Common myeloid progenitor, CD34-positive (primary cell): Measurements from ENCODE around the gene ITM2C. TPM values are rescaled to one million over a fixed set of nuclear protein-coding genes. Genes with fewer than 3 reads are reported as not detected.

ENCODE experiments used
- CTCF ChIA-PET: fragments of 350-600 bp; sonication (Branson Sonifier 250); formaldehyde crosslinking; loops from one replicate; lab custom pipeline; 2021; ENCODE audit warnings: antibody characterized with exemption; lab: Charles Lee
- POLR2A ChIA-PET: fragments of 350-600 bp; sonication (Branson Sonifier 250); formaldehyde crosslinking; loops from one replicate; lab custom pipeline; 2021; ENCODE audit warnings: antibody characterized with exemption; lab: Charles Lee
- DNase-seq, 3 donors: peaks; one replicate each; pipeline versions ENCODE4 v3.0.0 to v3.0.0-alpha.2; 2013
- H3K27ac ChIP-seq, 2 experiments: 1 replicate in 1 of 2; 2 replicates in 1 of 2; pipeline ENCODE4 v1.7.0; 2013; ENCODE audit warnings: inconsistent platforms in 2 of 2, low read length in 2 of 2, mild to moderate bottlenecking in 2 of 2, low read depth in 1 of 2, moderate library complexity in 1 of 2; ENCODE audit not compliant: severe bottlenecking in 2 of 2, insufficient read depth in 1 of 2, poor library complexity in 1 of 2
- H3K27me3 ChIP-seq, 5 experiments: replicated peaks in 2 of 5; 1 replicate in 3 of 5; 2 replicates in 2 of 5; pipeline versions ENCODE4 v1.6.1 to v1.7.0; 2013; ENCODE audit warnings: low read length in 4 of 5, mild to moderate bottlenecking in 2 of 5, moderate library complexity in 2 of 5, inconsistent platforms in 1 of 5; ENCODE audit not compliant: insufficient read depth in 5 of 5, control insufficient read depth in 4 of 5
- H3K36me3 ChIP-seq, 4 experiments: 1 replicate in 2 of 4; 2 replicates in 2 of 4; pipeline versions ENCODE4 v1.6.1 to v1.7.0; 2013; ENCODE audit warnings: low read length in 3 of 4, control low read depth in 1 of 4, mild to moderate bottlenecking in 1 of 4; ENCODE audit not compliant: control insufficient read depth in 4 of 4, insufficient read depth in 4 of 4
- H3K4me1 ChIP-seq, 4 experiments: 1 replicate in 3 of 4; 2 replicates in 1 of 4; pipeline versions ENCODE4 v1.6.1 to v1.7.1; 2013; ENCODE audit warnings: low read length in 3 of 4, mild to moderate bottlenecking in 3 of 4, control low read depth in 1 of 4, inconsistent platforms in 1 of 4, moderate library complexity in 1 of 4; ENCODE audit not compliant: control insufficient read depth in 4 of 4, insufficient read depth in 4 of 4; ENCODE audit errors: control extremely low read depth in 1 of 4
- H3K4me3 ChIP-seq, 7 experiments: 1 replicate in 4 of 7; 2 replicates in 3 of 7; pipeline versions ENCODE4 v1.5.1 to v1.7.0; 2013; ENCODE audit warnings: mild to moderate bottlenecking in 7 of 7, low read length in 6 of 7, moderate library complexity in 6 of 7, inconsistent platforms in 2 of 7, low read depth in 2 of 7, control low read depth in 1 of 7; ENCODE audit not compliant: insufficient read depth in 4 of 7, control insufficient read depth in 1 of 7; ENCODE audit errors: extremely low read depth in 1 of 7
- H3K9me3 ChIP-seq, 5 experiments: 1 replicate in 4 of 5; 2 replicates in 1 of 5; pipeline versions ENCODE4 v1.6.1 to v1.7.1; 2013; ENCODE audit warnings: low read length in 4 of 5, mild to moderate bottlenecking in 2 of 5, inconsistent platforms in 1 of 5, low read depth in 1 of 5, moderate library complexity in 1 of 5; ENCODE audit not compliant: control insufficient read depth in 4 of 5, insufficient read depth in 2 of 5; ENCODE audit errors: control extremely low read depth in 1 of 5
- WGBS: methylation state at CpG from one replicate; pipeline ENCODE4 v1.1.5; 2013; ENCODE audit not compliant: insufficient coverage; 5-methylcytosine and 5-hydroxymethylcytosine counted together
- polyA plus RNA-seq: library from polyadenylated mRNA; unstranded; fragments of 120-200 nt; gene quantifications from one replicate; pipeline ENCODE4 v1.2.1, GENCODE V29; 2013

Gene ITM2C
- 304 TPM for polyA plus RNA-seq

GRCh38 chr2:230864605-230865306 lies at the start of gene ITM2C:
Gene ITM2C, plus strand, starts transcription at chr2:230864942. Its CDS starts 84 bp downstream, at chr2:230865026.
- H3K9me3 ChIP-seq: no peaks in the 10 kb centered on the region
- peak; percentile 76 to 86 (median 84) for DNase-seq

GRCh38 chr2:230815088-230815487 lies 49.7 kb upstream of the ITM2C start:
- WGBS: 97% methylated on average over 3 of the region's 3 CpGs
- POLR2A ChIA-PET: no interaction called here

More at GRCh38 chr2:230864605-230865306, at the start of gene ITM2C:
- peaks cover 5 to 55% (median 51%) of the 10 kb centered on the region in 4 experiments for H3K4me1 ChIP-seq
- H3K27me3 ChIP-seq: peaks cover 0 to 2% (median 0%) of the 10 kb centered on the region in 5 experiments
- ChIA-PET POLR2A (interaction anchor here (0.9 kb wide), 1 partner anchor 13 kb away, joined by 3 read pairs; no protein-coding TSS in a partner anchor), CTCF (interaction anchor here (1.0 to 5.2 kb wide), 7 partner anchors 9 to 201 kb away, joined by 3 to 50 read pairs (median 4); no protein-coding TSS in a partner anchor)
- H3K4me3 ChIP-seq: peak within 1 kb of the TSS; percentile 65 to 92 (median 80)
- WGBS: under 1% methylated on average over 62 of the region's 76 CpGs
- peak within 1 kb of the TSS in 1 of 2 experiments; percentile 79 for H3K27ac ChIP-seq
- H3K36me3 ChIP-seq: peaks cover 0 to 10% (median 2%) of the 10 kb centered on the region in 4 experiments

GRCh38 chr2:230816735-230817134 lies 48.0 kb upstream of the ITM2C start:
- no peak overlapping the region for H3K4me3 ChIP-seq
- no peak overlapping the region for H3K27ac ChIP-seq
- ChIA-PET CTCF (interaction anchor here (0.9 to 2.2 kb wide), 7 partner anchors 10 to 85 kb away, joined by 3 to 7 read pairs (median 4); no protein-coding TSS in a partner anchor), POLR2A (no interaction called here)
- H3K4me1 ChIP-seq: no peaks in the 10 kb centered on the region
- 88% methylated on average over 5 of the region's 7 CpGs for WGBS
- DNase-seq: no peak
- H3K9me3 ChIP-seq: no peaks in the 10 kb centered on the region
- H3K27me3 ChIP-seq: no peaks in the 10 kb centered on the region
- peaks cover 16 to 68% (median 46%) of the 10 kb centered on the region in 4 experiments for H3K36me3 ChIP-seq

More at GRCh38 chr2:230815088-230815487, 49.7 kb upstream of the ITM2C start:
- Histone ChIP-seq H3K4me3 (no peak overlapping the region), H3K4me1 (no peaks in the 10 kb centered on the region), H3K36me3 (peaks cover 20 to 77% (median 58%) of the 10 kb centered on the region in 4 experiments), H3K27ac (no peak overlapping the region), H3K9me3 (no peaks in the 10 kb centered on the region), H3K27me3 (no peaks in the 10 kb centered on the region)
- no peak for DNase-seq
- CTCF ChIA-PET: interaction anchor here (1.5 to 3.4 kb wide), 4 partner anchors 9 to 16 kb away, joined by 6 to 18 read pairs (median 7); no protein-coding TSS in a partner anchor

GRCh38 chr2:230819433-230819832 lies 45.3 kb upstream of the ITM2C start:
- ChIA-PET POLR2A (no interaction called here), CTCF (interaction anchor here (0.8 to 1.5 kb wide), 6 partner anchors 23 to 184 kb away, joined by 3 to 5 read pairs (median 3); no protein-coding TSS in a partner anchor)
- Histone ChIP-seq H3K27me3 (no peaks in the 10 kb centered on the region), H3K4me3 (no peak overlapping the region), H3K27ac (no peak overlapping the region), H3K9me3 (no peaks in the 10 kb centered on the region), H3K36me3 (peaks cover 10 to 46% (median 32%) of the 10 kb centered on the region in 4 experiments), H3K4me1 (peaks cover 0 to 4% (median 2%) of the 10 kb centered on the region in 4 experiments)
- no peak for DNase-seq
- no CpG with 5 or more reads among the region's 1 CpG for WGBS

GRCh38 chr2:230821261-230821990 lies 43.3 kb upstream of the ITM2C start:
- WGBS: 87% methylated on average over 18 of the region's 18 CpGs
- Histone ChIP-seq H3K27ac (no peak overlapping the region), H3K9me3 (no peaks in the 10 kb centered on the region), H3K27me3 (no peaks in the 10 kb centered on the region), H3K4me3 (no peak overlapping the region), H3K36me3 (peaks cover 10 to 32% (median 24%) of the 10 kb centered on the region in 4 experiments), H3K4me1 (peaks cover 0 to 5% (median 2%) of the 10 kb centered on the region in 4 experiments)
- POLR2A ChIA-PET: no interaction called here
- no peak for DNase-seq
- CTCF ChIA-PET: interaction anchor here (1.2 to 5.3 kb wide), 8 partner anchors 8 to 165 kb away, joined by 3 to 61 read pairs (median 14); no protein-coding TSS in a partner anchor

GRCh38 chr2:230821991-230822520 lies 42.7 kb upstream of the ITM2C start:
- Histone ChIP-seq H3K36me3 (peaks cover 9 to 26% (median 19%) of the 10 kb centered on the region in 4 experiments), H3K27ac (no peak overlapping the region), H3K9me3 (no peaks in the 10 kb centered on the region), H3K4me3 (no peak overlapping the region), H3K27me3 (peaks cover 0 to 3% (median 0%) of the 10 kb centered on the region in 5 experiments), H3K4me1 (peaks cover 0 to 5% (median 2%) of the 10 kb centered on the region in 4 experiments)
- ChIA-PET POLR2A (interaction anchor here (0.6 kb wide), 1 partner anchor 602 kb away, joined by 3 read pairs; the partner anchor contains the start of gene SP110), CTCF (interaction anchor here (0.8 to 5.3 kb wide), 11 partner anchors 8 to 164 kb away, joined by 3 to 61 read pairs (median 3); no protein-coding TSS in a partner anchor)
- WGBS: 97% methylated on average over 12 of the region's 13 CpGs
- no peak for DNase-seq
